SK-N-MC (cell line): ENCODE data around the gene LSP1.

ENCODE experiments used
- EZH2 ChIP-seq: fragments of 200-600 bp; sonication (generic); IDR thresholded peaks from one replicate; pipeline ENCODE4 v1.6.1; 2017; ENCODE audit warnings: antibody characterized with exemption
- POLR2AphosphoS5 ChIP-seq: IDR thresholded peaks from 2 replicates; pipeline ENCODE4 v1.6.1; 2012; ENCODE audit warnings: mild to moderate bottlenecking, low read depth, low read length, borderline replicate concordance

GRCh38 chr11:1826552-1827094 lies 26.3 kb upstream of the LSP1 start:
- TF ChIP-seq POLR2AphosphoS5 = no peak
- TF ChIP-seq EZH2 = no peak
